Activated naive CD4-positive, alpha-beta T cell treated with anti-CD3 and anti-CD28 coated beads, Interleukin-2, amount 10 ng/mL, durations not matched to agents 7 days and 5 days (primary cell): Measurements from ENCODE around the gene THEM5.
"Not testable (repeated sequence)": the region's sequence is repeated elsewhere in the genome, so short reads cannot be mapped to it uniquely, and the experiment has no call there.

Experiments
- CTCF ChIA-PET: fragments of 350-600 bp; sonication (Branson Sonifier 250); formaldehyde crosslinking; loops from one replicate; lab custom pipeline; 2021; ENCODE audit warnings: antibody characterized with exemption; lab: Charles Lee
- DNase-seq: peaks from one replicate; pipeline ENCODE4 v3.0.0-alpha.2; 2020
- H3K27ac Mint-ChIP-seq: one replicate; pipeline ENCODE4 v1.8.0; 2021; ENCODE audit warnings: mild to moderate bottlenecking, moderate library complexity, mixed read lengths
- H3K27me3 Mint-ChIP-seq: one replicate; pipeline ENCODE4 v1.8.0; 2021; ENCODE audit warnings: mild to moderate bottlenecking, mixed read lengths
- H3K36me3 Mint-ChIP-seq: one replicate; pipeline ENCODE4 v1.8.0; 2021; ENCODE audit warnings: mixed read lengths
- H3K4me1 Mint-ChIP-seq: one replicate; pipeline ENCODE4 v1.8.0; 2021; ENCODE audit warnings: mixed read lengths
- H3K4me3 Mint-ChIP-seq: one replicate; pipeline ENCODE4 v1.8.0; 2021; ENCODE audit warnings: mild to moderate bottlenecking, moderate library complexity, mixed read lengths
- H3K9me3 Mint-ChIP-seq: one replicate; pipeline ENCODE4 v1.8.0; 2021; ENCODE audit warnings: mixed read lengths

THEM5 gene, protein sequence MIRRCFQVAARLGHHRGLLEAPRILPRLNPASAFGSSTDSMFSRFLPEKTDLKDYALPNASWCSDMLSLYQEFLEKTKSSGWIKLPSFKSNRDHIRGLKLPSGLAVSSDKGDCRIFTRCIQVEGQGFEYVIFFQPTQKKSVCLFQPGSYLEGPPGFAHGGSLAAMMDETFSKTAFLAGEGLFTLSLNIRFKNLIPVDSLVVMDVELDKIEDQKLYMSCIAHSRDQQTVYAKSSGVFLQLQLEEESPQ

GRCh38 chr1:151853411-151853943 lies at the start of gene THEM5:
Gene THEM5 (minus strand): TSS chr1:151853712. CDS start chr1:151853565, 147 bp downstream.
- no peaks in the 10 kb centered on the region for H3K36me3 Mint-ChIP-seq
- peaks cover 9% of the 10 kb centered on the region for H3K27me3 Mint-ChIP-seq
- H3K4me1 Mint-ChIP-seq: no peaks in the 10 kb centered on the region
- no peak within 1 kb of the TSS for H3K4me3 Mint-ChIP-seq
- CTCF ChIA-PET: interaction anchor here (0.7 to 1.4 kb wide), 4 partner anchors 9 to 552 kb away, joined by 3 read pairs; partner anchors contain the start of gene C2CD4D
- H3K9me3 Mint-ChIP-seq: no peaks in the 10 kb centered on the region
- DNase-seq: no peak
- H3K27ac Mint-ChIP-seq: no peak within 1 kb of the TSS

DNA sequence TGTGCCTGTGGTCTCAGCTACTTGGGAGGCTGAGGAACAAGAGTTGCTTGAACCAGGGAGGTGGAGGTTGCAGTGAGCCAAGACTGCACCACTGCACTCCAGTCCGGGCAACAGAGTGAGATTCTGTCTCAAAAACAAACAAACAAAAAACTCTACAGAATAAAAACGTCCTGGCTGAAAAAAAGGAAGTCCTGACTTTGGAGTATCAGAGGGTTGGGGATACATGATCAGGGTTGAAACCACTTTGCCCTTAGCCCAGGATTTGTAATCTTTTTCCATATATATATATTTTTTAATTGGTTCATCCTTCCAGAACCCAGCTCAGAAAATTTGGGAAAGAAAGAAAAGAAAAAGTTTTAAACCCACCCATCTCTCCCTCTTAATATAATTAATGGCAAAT lies 49.3 kb upstream of the THEM5 start:
- peaks cover 76% of the 10 kb centered on the region for H3K4me1 Mint-ChIP-seq
- H3K4me3 Mint-ChIP-seq: no peak overlapping the region
- CTCF ChIA-PET: no interaction called here
- no peak for DNase-seq
- peaks cover 71% of the 10 kb centered on the region for H3K36me3 Mint-ChIP-seq
- peaks cover 49% of the 10 kb centered on the region for H3K9me3 Mint-ChIP-seq
- H3K27ac Mint-ChIP-seq: no peak overlapping the region
- no peaks in the 10 kb centered on the region for H3K27me3 Mint-ChIP-seq

DNA sequence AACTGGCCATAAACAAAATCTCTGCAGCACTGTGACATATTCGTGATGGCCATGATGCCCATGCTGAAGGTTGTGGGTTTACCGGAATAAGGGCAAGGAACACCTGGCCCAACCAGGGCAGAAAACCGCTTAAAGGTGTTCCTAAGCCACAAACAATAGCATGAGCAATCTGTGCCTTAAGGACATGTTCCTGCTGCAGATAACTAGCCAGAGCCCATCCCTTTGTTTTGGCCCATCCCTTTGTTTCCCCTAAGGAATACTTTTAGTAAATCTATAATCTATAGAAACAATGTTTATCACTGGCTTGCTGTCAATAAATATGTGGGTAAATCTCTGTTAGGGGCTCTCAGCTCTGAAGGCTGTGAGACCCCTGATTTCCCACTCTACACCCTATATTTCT lies 47.3 kb upstream of the THEM5 start:
- H3K27ac Mint-ChIP-seq: not testable (repeated sequence)

GRCh38 chr1:151898519-151898991 lies 45.0 kb upstream of the THEM5 start:
- H3K9me3 Mint-ChIP-seq: peaks cover 29% of the 10 kb centered on the region

More for the DNA sequence above, 47.3 kb upstream of the THEM5 start:
- not testable (repeated sequence) for DNase-seq, H3K27me3 Mint-ChIP-seq, H3K4me3 Mint-ChIP-seq
- CTCF ChIA-PET: interaction anchor here (1.4 to 3.2 kb wide), 2 partner anchors 8 to 10 kb away, joined by 5 to 13 read pairs; partner anchors contain the start of gene THEM4
- Mint-ChIP-seq H3K36me3 (peaks cover 57% of the 10 kb centered on the region), H3K9me3 (peaks cover 39% of the 10 kb centered on the region), H3K4me1 (peaks cover 76% of the 10 kb centered on the region)

GRCh38 chr1:151897991-151898431 lies 44.5 kb upstream of the THEM5 start:
- CTCF ChIA-PET: interaction anchor here (1.0 to 3.7 kb wide), 7 partner anchors 9 to 109 kb away, joined by 3 to 21 read pairs (median 5); partner anchors contain the start of gene THEM4
- no peak for DNase-seq
- Mint-ChIP-seq H3K36me3 (peaks cover 50% of the 10 kb centered on the region), H3K4me3 (peak overlapping the region; percentile 52), H3K27me3 (no peaks in the 10 kb centered on the region), H3K27ac (peak overlapping the region; percentile 93), H3K4me1 (peaks cover 55% of the 10 kb centered on the region), H3K9me3 (peaks cover 28% of the 10 kb centered on the region)

More at GRCh38 chr1:151898519-151898991, 45.0 kb upstream of the THEM5 start:
- peaks cover 48% of the 10 kb centered on the region for H3K36me3 Mint-ChIP-seq
- CTCF ChIA-PET: interaction anchor here (0.8 to 3.7 kb wide), 7 partner anchors 9 to 105 kb away, joined by 3 to 21 read pairs (median 5); partner anchors contain the start of gene THEM4
- H3K27ac Mint-ChIP-seq: peak overlapping the region; percentile 93
- H3K27me3 Mint-ChIP-seq: no peaks in the 10 kb centered on the region
- peak; percentile 69 for DNase-seq
- peak overlapping the region; percentile 52 for H3K4me3 Mint-ChIP-seq
- H3K4me1 Mint-ChIP-seq: peaks cover 58% of the 10 kb centered on the region

DNA sequence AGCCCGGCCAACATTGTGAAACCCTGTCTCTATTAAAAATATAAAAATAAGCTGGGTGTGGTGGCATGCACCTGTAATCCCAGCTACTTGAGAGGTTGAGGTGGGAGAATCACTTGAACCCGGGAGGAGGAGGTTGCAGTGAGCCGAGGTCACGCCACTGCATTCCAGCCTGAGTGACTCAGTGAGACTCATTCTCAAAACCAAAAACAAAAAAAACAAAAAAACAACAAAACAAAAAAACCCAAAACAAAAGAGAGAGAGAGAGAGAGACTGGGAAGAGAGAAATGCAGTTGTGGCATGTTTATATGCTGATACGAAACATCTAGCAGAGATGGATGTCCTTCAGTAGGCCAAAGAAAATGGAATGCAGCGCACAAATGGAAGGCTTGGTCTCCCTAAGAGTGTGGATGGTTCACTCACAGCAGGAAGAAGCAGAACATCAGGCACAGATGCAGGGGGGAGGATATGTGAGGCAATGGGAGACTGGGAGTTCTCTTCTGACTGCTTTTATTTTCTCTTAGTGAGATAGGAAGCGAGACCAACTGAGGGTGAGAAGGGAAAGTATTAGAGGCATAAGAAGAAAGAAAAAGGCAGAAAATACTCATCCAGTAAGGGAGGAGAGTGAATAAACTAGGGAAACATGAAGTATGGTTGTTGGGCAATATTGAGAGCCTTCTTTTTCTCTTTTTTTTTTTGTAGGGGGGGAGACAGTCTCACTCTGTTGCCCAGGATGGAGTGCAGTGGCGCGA lies 39.8 kb upstream of the THEM5 start:
- H3K4me3 Mint-ChIP-seq: no peak overlapping the region
- H3K36me3 Mint-ChIP-seq: peaks cover 45% of the 10 kb centered on the region
- no peaks in the 10 kb centered on the region for H3K27me3 Mint-ChIP-seq
- CTCF ChIA-PET: interaction anchor here (1.2 to 1.5 kb wide), 2 partner anchors 109 to 118 kb away, joined by 3 read pairs; no protein-coding TSS in a partner anchor
- H3K4me1 Mint-ChIP-seq: peaks cover 39% of the 10 kb centered on the region
- H3K9me3 Mint-ChIP-seq: no peaks in the 10 kb centered on the region
- no peak for DNase-seq
- no peak overlapping the region for H3K27ac Mint-ChIP-seq

- Mint-ChIP-seq H3K9me3 (no peaks in the 10 kb centered on the region), H3K4me1 (peaks cover 27% of the 10 kb centered on the region), H3K36me3 (peaks cover 50% of the 10 kb centered on the region), H3K4me3 (no peak overlapping the region), H3K27ac (no peak overlapping the region), H3K27me3 (no peaks in the 10 kb centered on the region)
- no peak for DNase-seq
- CTCF ChIA-PET: interaction anchor here (1.2 to 5.8 kb wide), 3 partner anchors 109 to 119 kb away, joined by 3 to 83 read pairs (median 3); no protein-coding TSS in a partner anchor
These were observed 38.7 kb upstream of the THEM5 start for GRCh38 chr1:151892190-151892589.

DNA sequence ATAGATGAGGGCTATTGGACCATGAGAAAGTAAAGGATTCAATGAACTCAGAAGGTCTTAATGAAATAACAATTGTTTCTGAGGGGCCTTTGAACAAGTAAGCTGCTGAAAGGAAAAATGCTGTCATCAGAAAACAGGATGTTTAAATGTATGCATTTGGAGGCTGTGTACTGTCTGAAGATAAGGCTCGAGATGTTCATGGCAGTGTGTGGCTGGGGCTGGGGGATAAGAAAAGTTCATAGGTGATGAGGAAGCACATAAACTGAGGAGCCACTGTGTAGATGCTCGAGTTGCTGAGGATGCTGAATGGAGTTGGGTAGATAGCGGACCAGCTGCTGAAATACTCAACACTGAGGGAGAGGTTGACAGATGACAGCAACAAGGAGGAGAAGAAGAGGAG lies 38.0 kb upstream of the THEM5 start:
- CTCF ChIA-PET: interaction anchor here (5.8 kb wide), 1 partner anchor 110 kb away, joined by 83 read pairs; no protein-coding TSS in a partner anchor
- Mint-ChIP-seq H3K4me3 (no peak overlapping the region), H3K4me1 (peaks cover 20% of the 10 kb centered on the region), H3K36me3 (peaks cover 53% of the 10 kb centered on the region), H3K9me3 (no peaks in the 10 kb centered on the region), H3K27me3 (no peaks in the 10 kb centered on the region), H3K27ac (peak overlapping the region; percentile 30)
- no peak for DNase-seq

DNA sequence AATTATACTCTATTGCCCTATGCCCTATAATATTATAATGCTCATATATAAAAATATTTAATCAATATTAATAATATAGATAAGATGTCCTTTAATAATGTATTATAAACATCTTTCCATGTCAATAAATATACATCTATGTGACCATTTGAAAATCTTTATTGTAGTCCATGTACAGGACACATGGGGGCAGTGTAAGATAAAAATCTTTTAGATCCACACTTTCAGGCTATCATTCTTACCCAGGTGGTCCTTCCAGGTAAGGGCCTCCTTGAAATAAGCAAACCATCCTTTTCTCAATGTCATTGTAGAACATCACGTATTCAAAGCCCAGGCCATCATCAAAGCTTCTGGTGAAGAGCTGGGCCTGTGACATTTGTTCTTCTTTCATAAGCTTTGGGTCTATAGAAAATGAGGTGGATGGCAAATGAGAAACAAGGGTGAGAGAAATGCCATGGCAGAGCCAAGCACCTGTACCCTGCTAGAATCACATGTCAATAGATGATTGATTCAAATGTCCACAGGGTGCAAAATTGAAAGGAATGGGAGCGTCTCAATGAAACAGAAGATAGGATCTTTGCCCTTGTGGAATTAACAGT lies 35.6 kb upstream of the THEM5 start:
- no peaks in the 10 kb centered on the region for H3K27me3 Mint-ChIP-seq
- DNase-seq: no peak

GRCh38 chr1:151887028-151887427 lies 33.5 kb upstream of the THEM5 start:
- Mint-ChIP-seq H3K36me3 (peaks cover 37% of the 10 kb centered on the region), H3K4me3 (no peak overlapping the region), H3K4me1 (peaks cover 13% of the 10 kb centered on the region), H3K27me3 (no peaks in the 10 kb centered on the region), H3K9me3 (no peaks in the 10 kb centered on the region), H3K27ac (no peak overlapping the region)
- DNase-seq: no peak
- CTCF ChIA-PET: interaction anchor here (0.8 to 5.8 kb wide), 7 partner anchors 11 to 126 kb away, joined by 3 to 83 read pairs (median 5); no protein-coding TSS in a partner anchor

More for the DNA sequence above, 35.6 kb upstream of the THEM5 start:
- CTCF ChIA-PET: interaction anchor here (1.3 to 5.8 kb wide), 7 partner anchors 9 to 112 kb away, joined by 3 to 83 read pairs (median 6); no protein-coding TSS in a partner anchor
- H3K9me3 Mint-ChIP-seq: no peaks in the 10 kb centered on the region
- no peak overlapping the region for H3K27ac Mint-ChIP-seq
- peaks cover 14% of the 10 kb centered on the region for H3K4me1 Mint-ChIP-seq
- peaks cover 47% of the 10 kb centered on the region for H3K36me3 Mint-ChIP-seq
- no peak overlapping the region for H3K4me3 Mint-ChIP-seq

GRCh38 chr1:151885479-151885878 lies 32.0 kb upstream of the THEM5 start:
- Mint-ChIP-seq H3K27ac (no peak overlapping the region), H3K9me3 (no peaks in the 10 kb centered on the region), H3K4me3 (no peak overlapping the region), H3K4me1 (peaks cover 4% of the 10 kb centered on the region), H3K27me3 (no peaks in the 10 kb centered on the region), H3K36me3 (peaks cover 27% of the 10 kb centered on the region)
- CTCF ChIA-PET: interaction anchor here (1.1 kb wide), 1 partner anchor 113 kb away, joined by 3 read pairs; no protein-coding TSS in a partner anchor
- DNase-seq: no peak

- H3K27me3 Mint-ChIP-seq, H3K4me3 Mint-ChIP-seq, H3K27ac Mint-ChIP-seq, DNase-seq, H3K4me1 Mint-ChIP-seq, H3K9me3 Mint-ChIP-seq: not testable (repeated sequence)
- peaks cover 27% of the 10 kb centered on the region for H3K36me3 Mint-ChIP-seq
- CTCF ChIA-PET: interaction anchor here (1.1 to 1.9 kb wide), 2 partner anchors 113 to 117 kb away, joined by 3 to 9 read pairs; no protein-coding TSS in a partner anchor
These were observed 31.4 kb upstream of the THEM5 start for GRCh38 chr1:151884879-151885278.

GRCh38 chr1:151884445-151884844 lies 30.9 kb upstream of the THEM5 start:
- H3K27me3 Mint-ChIP-seq, H3K9me3 Mint-ChIP-seq, H3K4me1 Mint-ChIP-seq, H3K27ac Mint-ChIP-seq, H3K4me3 Mint-ChIP-seq, DNase-seq: not testable (repeated sequence)
- CTCF ChIA-PET: interaction anchor here (0.6 to 1.9 kb wide), 3 partner anchors 83 to 117 kb away, joined by 3 to 9 read pairs (median 3); no protein-coding TSS in a partner anchor
- peaks cover 27% of the 10 kb centered on the region for H3K36me3 Mint-ChIP-seq
